Measurements from ENCODE around the gene MYORG. TPM values are rescaled to one million over a fixed set of nuclear protein-coding genes. Genes with fewer than 3 reads are reported as not detected.

Gene MYORG
- total and polyA plus RNA-seq, 10 of the 15 experiments (the other 5 are each of a cell fraction or from before 2014, with no cell fraction given) = 0.05 to 0.36 (median 0.10) TPM; not detected in 1

GRCh38 chr9:34400686-34401602 lies 24.2 kb upstream of the MYORG start:
- Histone ChIP-seq H4K20me1 (ENCODE audit: control insufficient read depth, insufficient read depth) (no peaks in the 10 kb centered on the region; the same call in 1 of the 2 replicates), H3K79me2 (ENCODE audit: control insufficient read depth, insufficient read depth, low read length) (no peaks in the 10 kb centered on the region), H3K4me1 (ENCODE audit: control insufficient read depth, insufficient read depth, low read length) (no peaks in the 10 kb centered on the region), H3K4me2 (ENCODE audit: control insufficient read depth, insufficient read depth) (no peak overlapping the region), H3K9me3 (replicated peaks; ENCODE audit: control insufficient read depth, insufficient read depth, low read length) (no peaks in the 10 kb centered on the region), H3K27ac (ENCODE audit: control insufficient read depth, insufficient read depth) (no peak overlapping the region), H3K4me3 (no peak overlapping the region), H2AFZ (ENCODE audit: control insufficient read depth, low read depth, low read length) (no peak overlapping the region), H3K36me3 (ENCODE audit: control insufficient read depth in 2 of 2, insufficient read depth in 2 of 2, low read length in 1 of 2) (no peaks in the 10 kb centered on the region), H3K9ac (ENCODE audit: control insufficient read depth, insufficient read depth, low read length) (no peak overlapping the region), H3K27me3 (replicated peaks in 1 of 2; ENCODE audit: control insufficient read depth in 2 of 2, insufficient read depth in 2 of 2, low read length in 1 of 2) (peaks cover 0 to 2% of the 10 kb centered on the region in 2 experiments; a peak in 2 of 4 replicates)
- WGBS (ENCODE audit: insufficient coverage, insufficient replicate concordance, low lambda C conversion rate, missing lambda C conversion rate) = 71% methylated on average over 40 of the region's 40 CpGs
- ATAC-seq = no peak
- SMC1A ChIA-PET (ENCODE audit: uncharacterized antibody, unreplicated experiment) = no interaction called here
- FAIRE-seq = no peak
- in situ Hi-C loops (cut with MboI) = no loop called here
- CTCF ChIA-PET = no interaction called here
- intact Hi-C loops (cut with micrococcal nuclease; ENCODE audit: unreplicated experiment) = no loop called here
- DNase-seq (ENCODE audit: low read depth, low spot score) = no peak
- POLR2A ChIA-PET = no interaction called here
- no peak for TF ChIP-seq IRF5 (IDR thresholded peaks at IDR 0.05; ENCODE audit: borderline replicate concordance)
- no peak for TF ChIP-seq CHD4 (IDR thresholded peaks at IDR 0.05)
- no peak for TF ChIP-seq REST (IDR thresholded peaks at IDR 0.05; ENCODE audit: low read depth, low read length)
- TF ChIP-seq NFYB (IDR thresholded peaks at IDR 0.05; ENCODE audit: insufficient read depth, low read depth, low read length) = no peak
- no peak for TF ChIP-seq MYC (IDR thresholded peaks at IDR 0.05; ENCODE audit: insufficient read depth, insufficient read length, insufficient replicate concordance, low read length, severe bottlenecking)
- no peak for TF ChIP-seq SREBF1 (IDR thresholded peaks at IDR 0.05; ENCODE audit: low read length)
- TF ChIP-seq TARDBP (IDR thresholded peaks at IDR 0.05; ENCODE audit: borderline replicate concordance) = no peak
- no TSS peak for BruUV-seq (replicated peaks)
- RAD21 ChIA-PET (ENCODE audit: unreplicated experiment) = no interaction called here

Data from GM12878 (cell line).